Measurements from ENCODE around the gene TSC22D2. TPM values are rescaled to one million over a fixed set of nuclear protein-coding genes. Genes with fewer than 3 reads are reported as not detected.

Gene TSC22D2
- total RNA-seq, 1 experiment from 2014 or later: 26.5 TPM

DNA sequence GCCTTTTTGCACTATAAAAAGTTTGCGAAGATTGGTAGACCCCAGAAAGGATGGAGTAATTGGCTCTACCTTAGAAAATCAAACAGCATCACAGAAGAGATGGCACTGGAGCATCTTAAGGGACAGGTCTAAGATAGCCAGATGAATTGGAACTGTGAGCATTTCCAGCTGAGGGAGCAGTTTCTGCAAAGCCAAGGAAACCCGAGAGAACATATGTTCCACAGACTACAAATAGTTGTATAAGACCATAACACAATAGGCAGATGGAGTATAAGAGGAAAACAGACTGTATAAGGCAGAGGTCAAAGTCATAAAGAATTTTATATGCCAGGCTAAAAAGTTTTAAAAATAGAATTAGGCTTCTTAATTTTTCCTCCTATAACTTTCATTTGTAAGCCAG is 46.0 kb downstream of the TSC22D2 start:
- Histone ChIP-seq H3K27ac (ENCODE audit: insufficient read length, low read depth, low read length) (no peak overlapping the region), H3K14ac (ENCODE audit: insufficient read depth, low read length) (no peak overlapping the region), H3K79me1 (ENCODE audit: insufficient read depth, low read depth, low read length, poor library complexity, severe bottlenecking) (no peaks in the 10 kb centered on the region), H3K79me2 (ENCODE audit: insufficient read depth, low read length) (no peaks in the 10 kb centered on the region), H3K4me1 (ENCODE audit: insufficient read depth, low read length) (no peaks in the 10 kb centered on the region), H2AFZ (ENCODE audit: low read length) (no peak overlapping the region), H2BK15ac (ENCODE audit: low read depth, low read length) (no peak overlapping the region), H3K56ac (ENCODE audit: insufficient read length, low read depth, low read length) (no peak overlapping the region), H4K8ac (replicated peaks; ENCODE audit: insufficient read length, low read depth, low read length) (no peak overlapping the region), H4K5ac (ENCODE audit: insufficient read length, low read depth, low read length) (no peak overlapping the region), H2BK20ac (ENCODE audit: low read depth, low read length, poor library complexity, severe bottlenecking) (no peak overlapping the region), H4K91ac (ENCODE audit: insufficient read length, low read depth, low read length) (no peak overlapping the region), H2BK12ac (ENCODE audit: insufficient read length, low read depth, low read length) (no peak overlapping the region), H3T11ph (ENCODE audit: low read length) (no peak overlapping the region), H4K20me1 (ENCODE audit: control insufficient read depth, insufficient read depth, insufficient read length) (no peaks in the 10 kb centered on the region), H3K23me2 (ENCODE audit: insufficient read length, low read depth, low read length, poor library complexity, severe bottlenecking) (no peaks in the 10 kb centered on the region), H3K4ac (ENCODE audit: low read depth, low read length) (no peak overlapping the region), H3K18ac (ENCODE audit: insufficient read length, low read depth, low read length) (no peak overlapping the region), H3K27me3 (ENCODE audit: insufficient read depth, low read length) (no peaks in the 10 kb centered on the region), H3K9me3 (ENCODE audit: control insufficient read depth, low read depth, low read length) (no peaks in the 10 kb centered on the region), H2BK5ac (ENCODE audit: insufficient read length, low read length) (no peak overlapping the region), H3K23ac (ENCODE audit: insufficient read length, low read depth, low read length) (no peak overlapping the region), H2BK120ac (ENCODE audit: low read depth, low read length, poor library complexity, severe bottlenecking) (no peak overlapping the region), H3K9ac (ENCODE audit: extremely low read depth, insufficient read length, low read length) (no peak overlapping the region), H2AK5ac (ENCODE audit: insufficient read length, low read length) (no peak overlapping the region), H3K4me2 (ENCODE audit: insufficient read depth, insufficient read length, low read length) (no peak overlapping the region)
- TF ChIP-seq, protein P1, sequence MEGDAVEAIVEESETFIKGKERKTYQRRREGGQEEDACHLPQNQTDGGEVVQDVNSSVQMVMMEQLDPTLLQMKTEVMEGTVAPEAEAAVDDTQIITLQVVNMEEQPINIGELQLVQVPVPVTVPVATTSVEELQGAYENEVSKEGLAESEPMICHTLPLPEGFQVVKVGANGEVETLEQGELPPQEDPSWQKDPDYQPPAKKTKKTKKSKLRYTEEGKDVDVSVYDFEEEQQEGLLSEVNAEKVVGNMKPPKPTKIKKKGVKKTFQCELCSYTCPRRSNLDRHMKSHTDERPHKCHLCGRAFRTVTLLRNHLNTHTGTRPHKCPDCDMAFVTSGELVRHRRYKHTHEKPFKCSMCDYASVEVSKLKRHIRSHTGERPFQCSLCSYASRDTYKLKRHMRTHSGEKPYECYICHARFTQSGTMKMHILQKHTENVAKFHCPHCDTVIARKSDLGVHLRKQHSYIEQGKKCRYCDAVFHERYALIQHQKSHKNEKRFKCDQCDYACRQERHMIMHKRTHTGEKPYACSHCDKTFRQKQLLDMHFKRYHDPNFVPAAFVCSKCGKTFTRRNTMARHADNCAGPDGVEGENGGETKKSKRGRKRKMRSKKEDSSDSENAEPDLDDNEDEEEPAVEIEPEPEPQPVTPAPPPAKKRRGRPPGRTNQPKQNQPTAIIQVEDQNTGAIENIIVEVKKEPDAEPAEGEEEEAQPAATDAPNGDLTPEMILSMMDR (conservative IDR thresholded peaks at IDR 0.05): no peak
- no CpG with 5 or more reads among the region's 2 CpGs for WGBS (ENCODE audit: extremely low coverage, insufficient read length, low lambda C conversion rate)
- Mint-ChIP-seq H3K4me3 (no peak overlapping the region), H3K36me3 (ENCODE audit: insufficient read depth in 1 of 3, low read depth in 3 of 3) (peaks cover 5 to 19% (median 19%) of the 10 kb centered on the region in 3 experiments; a peak in 6 of 7 replicates), H3K4me1 (peaks cover 7 to 8% of the 10 kb centered on the region in 2 experiments), H3K9me3 (no peaks in the 10 kb centered on the region), H3K27me3 (ENCODE audit: low read depth) (no peaks in the 10 kb centered on the region), H3K27ac (no peak overlapping the region)
- no peak for DNase-seq

Measured in H9 (cell line).